GM12878 (cell line): ENCODE data around the gene KMT2E. TPM values are rescaled to one million over a fixed set of nuclear protein-coding genes. Genes with fewer than 3 reads are reported as not detected.

Experiments used
- ATAC-seq: fragments of 200-7000 bp; cut with Tn5 transposase; 3 replicates; pipeline ENCODE4 v1.9.1; 2020; ENCODE audit warnings: mild to moderate bottlenecking, moderate library complexity
- BruUV-seq: library from RNA; stranded (reverse); fragments of 400-500 nt; replicated peaks from 2 replicates; lab custom pipeline; 2021; lab: Mats Ljungman, UMichigan
- CTCF ChIA-PET: fragments of 300-600 bp; sonication (Branson Sonifier 250); formaldehyde crosslinking; extraction: SDS; loops from one replicate; lab custom pipeline; 2021; ENCODE audit warnings: inconsistent platforms; lab: Yijun Ruan, JAX
- POLR2A ChIA-PET: fragments of 350-600 bp; formaldehyde crosslinking; extraction: SDS; loops from one replicate; lab custom pipeline; 2021; ENCODE audit warnings: inconsistent platforms; lab: Charles Lee
- RAD21 ChIA-PET: fragments of 300-600 bp; sonication (Branson Sonifier 250); formaldehyde crosslinking; loops from one replicate; lab custom pipeline; 2023; ENCODE audit warnings: antibody characterized with exemption; ENCODE audit not compliant: unreplicated experiment; lab: Charles Lee
- SMC1A ChIA-PET: fragments of 300-600 bp; sonication (Branson Sonifier 250); formaldehyde crosslinking; loops from one replicate; lab custom pipeline; 2023; ENCODE audit not compliant: unreplicated experiment, uncharacterized antibody; lab: Charles Lee
- DNase-seq: peaks from one replicate; pipeline ENCODE4 v3.0.0-alpha.2; 2011; ENCODE audit warnings: low read depth, low spot score
- FAIRE-seq: peaks from 3 replicates; lab custom pipeline; 2011; peaks lifted over from hg19 to GRCh38; lab: Jason Lieb, UNC
- H2AFZ ChIP-seq: 2 replicates; pipeline ENCODE4 v1.6.0; 2011; ENCODE audit warnings: low read depth, low read length, control low read depth; ENCODE audit not compliant: control insufficient read depth
- H3K27ac ChIP-seq: 2 replicates; pipeline ENCODE4 v1.5.1; 2011; ENCODE audit warnings: control low read depth; ENCODE audit not compliant: control insufficient read depth, insufficient read depth
- H3K27me3 ChIP-seq, 2 experiments: replicated peaks in 1 of 2; 2 replicates each; pipeline versions ENCODE4 v1.6.0 to v1.6.1; 2011; ENCODE audit warnings: low read length in 1 of 2; ENCODE audit not compliant: control insufficient read depth in 2 of 2, insufficient read depth in 2 of 2
- H3K36me3 ChIP-seq, 2 experiments: 2 replicates each; pipeline ENCODE4 v1.5.1; 2011; ENCODE audit warnings: low read length in 1 of 2; ENCODE audit not compliant: control insufficient read depth in 2 of 2, insufficient read depth in 2 of 2
- H3K4me1 ChIP-seq: 2 replicates; pipeline ENCODE4 v1.6.1; 2011; ENCODE audit warnings: mild to moderate bottlenecking, low read length, moderate library complexity, mixed read lengths; ENCODE audit not compliant: control insufficient read depth, insufficient read depth
- H3K4me2 ChIP-seq: 2 replicates; pipeline ENCODE4 v1.6.0; 2011; ENCODE audit warnings: control low read depth; ENCODE audit not compliant: control insufficient read depth, insufficient read depth
- H3K4me3 ChIP-seq: fragments of 200-600 bp; sonication (generic); 2 replicates; pipeline ENCODE4 v1.5.1; 2016
- H3K79me2 ChIP-seq: 2 replicates; pipeline ENCODE4 v1.6.0; 2011; ENCODE audit warnings: low read length; ENCODE audit not compliant: control insufficient read depth, insufficient read depth
- H3K9ac ChIP-seq: 2 replicates; pipeline ENCODE4 v1.8.0; 2011; ENCODE audit warnings: low read length, control low read depth, mixed read lengths; ENCODE audit not compliant: control insufficient read depth, insufficient read depth
- H3K9me3 ChIP-seq: replicated peaks from 3 replicates; pipeline ENCODE4 v1.5.1; 2011; ENCODE audit warnings: mild to moderate bottlenecking, low read length; ENCODE audit not compliant: control insufficient read depth, insufficient read depth
- H4K20me1 ChIP-seq: 2 replicates; pipeline ENCODE4 v1.6.0; 2011; ENCODE audit not compliant: control insufficient read depth, insufficient read depth
- BRCA1 ChIP-seq: IDR thresholded peaks from 2 replicates; pipeline ENCODE4 v1.6.1; 2011; ENCODE audit warnings: low read depth, low read length, improper control_type of control experiment
- EP300 ChIP-seq, 2 experiments: fragments of 150-350 bp in 1 of 2; IDR thresholded peaks; 2 replicates each; pipeline ENCODE4 v1.6.1; 2011 to 2012; ENCODE audit warnings: low read depth in 2 of 2, low read length in 2 of 2, borderline replicate concordance in 1 of 2, improper control_type of control experiment in 1 of 2, inconsistent platforms in 1 of 2; ENCODE audit not compliant: control insufficient read depth in 1 of 2
- HCFC1 ChIP-seq: fragments of 150-350 bp; IDR thresholded peaks from 2 replicates; pipeline ENCODE4 v1.6.1; 2014; ENCODE audit warnings: low read length
- HSF1 ChIP-seq: fragments of 150-350 bp; IDR thresholded peaks from 2 replicates; pipeline ENCODE4 v1.6.1; 2014; ENCODE audit warnings: mild to moderate bottlenecking, low read depth, low read length
- IKZF2 ChIP-seq, 2 experiments: fragments of 450-650 bp; IDR thresholded peaks; 2 replicates each; pipeline ENCODE4 v1.6.1; 2017; ENCODE audit warnings: mild to moderate bottlenecking in 2 of 2, moderate library complexity in 2 of 2
- JUNB ChIP-seq: IDR thresholded peaks from 2 replicates; pipeline ENCODE4 v1.6.1; 2016; ENCODE audit warnings: antibody characterized with exemption, mild to moderate bottlenecking
- JUND ChIP-seq: IDR thresholded peaks from 2 replicates; pipeline ENCODE4 v1.6.1; 2012; ENCODE audit warnings: low read depth, mild to moderate bottlenecking, low read length, improper control_type of control experiment, moderate library complexity
- MAX ChIP-seq: IDR thresholded peaks from 2 replicates; pipeline ENCODE4 v1.6.1; 2012; ENCODE audit warnings: low read depth, low read length, improper control_type of control experiment
- MEF2B ChIP-seq: fragments of 450-650 bp; IDR thresholded peaks from 2 replicates; pipeline ENCODE4 v1.6.1; 2018; ENCODE audit warnings: mild to moderate bottlenecking, moderate library complexity; ENCODE audit not compliant: partially characterized antibody, poor library complexity, severe bottlenecking
- MLLT1 ChIP-seq: fragments of 450-650 bp; IDR thresholded peaks from 2 replicates; pipeline ENCODE4 v1.6.1; 2016; ENCODE audit warnings: mild to moderate bottlenecking
- MTA2 ChIP-seq: fragments of 450-650 bp; IDR thresholded peaks from 2 replicates; pipeline ENCODE4 v1.6.1; 2016; ENCODE audit warnings: low read depth, mild to moderate bottlenecking, moderate library complexity
- MXI1 ChIP-seq: fragments of 150-350 bp; IDR thresholded peaks from 2 replicates; pipeline ENCODE4 v1.6.1; 2011; ENCODE audit warnings: low read depth, mild to moderate bottlenecking, inconsistent platforms, low read length, improper control_type of control experiment
- NFIC ChIP-seq: IDR thresholded peaks from 2 replicates; pipeline ENCODE4 v1.6.1; 2012; ENCODE audit warnings: low read depth, mild to moderate bottlenecking, inconsistent platforms, low read length, moderate library complexity
- NKRF ChIP-seq: fragments of 450-650 bp; conservative IDR thresholded peaks from 2 replicates; pipeline ENCODE4 v1.6.1; 2017; ENCODE audit warnings: mild to moderate bottlenecking, moderate library complexity
- PML ChIP-seq: IDR thresholded peaks from 2 replicates; pipeline ENCODE4 v1.6.1; 2012; ENCODE audit warnings: low read length, inconsistent platforms
- POLR2A ChIP-seq: IDR thresholded peaks from 2 replicates; pipeline ENCODE4 v1.6.1; 2011; ENCODE audit warnings: low read depth, mild to moderate bottlenecking, low read length
- RUNX3 ChIP-seq: IDR thresholded peaks from 2 replicates; pipeline ENCODE4 v1.6.1; 2012; ENCODE audit warnings: low read length, inconsistent platforms
- TCF7 ChIP-seq: IDR thresholded peaks from 2 replicates; pipeline ENCODE4 v1.6.1; 2014; ENCODE audit warnings: antibody characterized with exemption, borderline replicate concordance
- ZSCAN29 ChIP-seq: fragments of 450-650 bp; IDR thresholded peaks from 2 replicates; pipeline ENCODE4 v1.6.1; 2017; ENCODE audit warnings: mild to moderate bottlenecking, moderate library complexity
- WGBS: methylation state at CpG from one replicate; pipeline ENCODE4 v1.1.6; 2016; ENCODE audit warnings: low lambda C conversion rate; ENCODE audit not compliant: insufficient replicate concordance, insufficient coverage; ENCODE audit errors: missing lambda C conversion rate; 5-methylcytosine and 5-hydroxymethylcytosine counted together
- in situ Hi-C: fragments of 300-500 bp; cut with MboI; formaldehyde crosslinking; loops from 9 replicates; pipeline ENCODE4 v1.14.3; 2018; ENCODE audit warnings: mixed read lengths
- intact Hi-C: fragments of 100-400 bp; cut with micrococcal nuclease; formaldehyde crosslinking; loops from one replicate; pipeline ENCODE4 v1.14.2; 2022; ENCODE audit not compliant: unreplicated experiment
- polyA plus RNA-seq, 11 experiments: library from polyadenylated mRNA; depleted of rRNA in 4 of 11; unstranded in 6 of 11; stranded (reverse) in 5 of 11; fragments of >200 nt; fragmentation: Nextera tagmentation in 4 of 11; fragmentation: Illumina TruSeq in 1 of 11; extraction: Ambion mirVana in 4 of 11; extraction: Trizol in 1 of 11; gene quantifications; 1 replicate in 1 of 11; 2 replicates in 10 of 11; pipeline versions ENCODE4 v1.2.1 to v1.2.3, GENCODE V29; 2011 to 2016; ENCODE audit warnings: inconsistent platforms in 2 of 11, missing spikeins in 2 of 11, low read depth in 1 of 11
- total RNA-seq, 4 experiments: library from RNA; depleted of rRNA in 3 of 4; stranded (reverse); fragments of >200 nt in 3 of 4; fragmentation: Illumina TruSeq in 1 of 4; extraction: Trizol in 1 of 4; gene quantifications; 2 replicates each; pipeline versions ENCODE4 v1.2.1 to v1.2.3, GENCODE V29; 2013 to 2021

Gene KMT2E
- total and polyA plus RNA-seq, 10 of the 15 experiments (the other 5 are each of a cell fraction or from before 2014, with no cell fraction given): 13.2 to 68.1 (median 34.1) TPM

- 25% methylated on average over 2 of the region's 2 CpGs for WGBS
- no peaks in the 10 kb centered on the region; the same call in none of the 2 replicates for H3K79me2 ChIP-seq
- in situ Hi-C loops: loop anchor here (25.0 kb wide), 1 partner anchor 1762 kb away; the partner anchor contains the start of genes DNAJC2 and PSMC2
- no peaks in the 10 kb centered on the region for H3K9me3 ChIP-seq
- FAIRE-seq (no peak), ATAC-seq (peak; percentile 81), DNase-seq (no peak)
- ChIA-PET RAD21 (interaction anchor here (0.5 to 5.5 kb wide), 4 partner anchors 33 to 133 kb away, joined by 3 to 44 read pairs (median 4); no protein-coding TSS in a partner anchor), POLR2A (interaction anchor here (1.5 kb wide), 1 partner anchor 15 kb away, joined by 4 read pairs; no protein-coding TSS in a partner anchor), CTCF (interaction anchor here (0.7 to 2.5 kb wide), 9 partner anchors 11 to 1073 kb away, joined by 3 to 10 read pairs (median 4); no protein-coding TSS in a partner anchor), SMC1A (interaction anchor here (0.7 to 2.3 kb wide), 9 partner anchors 10 to 228 kb away, joined by 3 to 13 read pairs (median 4); no protein-coding TSS in a partner anchor)
- intact Hi-C loops: no loop called here
- no peak overlapping the region for H3K4me2 ChIP-seq
- H3K4me1 ChIP-seq: peaks cover 26% of the 10 kb centered on the region; the same call in 1 of the 2 replicates
- no peaks in the 10 kb centered on the region for H4K20me1 ChIP-seq
- no peak overlapping the region for H3K9ac ChIP-seq
- H3K27ac ChIP-seq: no peak overlapping the region
- BruUV-seq: no TSS peak
- H2AFZ ChIP-seq: no peak overlapping the region
- no peaks in the 10 kb centered on the region for H3K27me3 ChIP-seq
- H3K36me3 ChIP-seq: peaks cover 0 to 26% of the 10 kb centered on the region in 2 experiments; a peak in 3 of 4 replicates
- no peak overlapping the region for H3K4me3 ChIP-seq
- TF ChIP-seq ZSCAN29 (no peak), BRCA1 (no peak), RUNX3 (peak; percentile 47), MTA2 (peak; percentile 69), HSF1 (no peak), MXI1 (no peak), JUND (no peak), JUNB (peak; percentile 63), MAX (no peak), IKZF2 (IDR thresholded peaks at IDR 0.05) (0 out of 4 replicates have a peak, but pooled peaks of 1 of the 2 experiments have one; percentile 14), HCFC1 (no peak), EP300 (IDR thresholded peaks at IDR 0.05; ENCODE audit: borderline replicate concordance in 1 of 2, control insufficient read depth in 1 of 2, low read depth in 2 of 2, low read length in 2 of 2) (0 out of 4 replicates have a peak, but pooled peaks of 1 of the 2 experiments have one; percentile 34), MEF2B (no peak), NKRF (no peak), PML (no peak), POLR2A (no peak), NFIC (0 out of 2 replicates have a peak, but pooled peaks have one; percentile 24), TCF7 (no peak), MLLT1 (no peak)
Measured at GRCh38 chr7:105098863-105099515, 85.0 kb downstream of the KMT2E start.
